AG10803 (cell line): ENCODE results near the gene FOXL2NB.

Experiments
- DNase-seq: peaks from one replicate; pipeline ENCODE4 v3.0.0; 2010; ENCODE audit warnings: low read depth
- H3K4me3 ChIP-seq: 2 replicates; pipeline ENCODE4 v1.5.1; 2011; ENCODE audit warnings: mild to moderate bottlenecking, low read length, control low read depth
- TF ChIP-seq, protein P1 (sequence below): conservative IDR thresholded peaks from 2 replicates; pipeline ENCODE4 v1.5.1; 2011; ENCODE audit warnings: mild to moderate bottlenecking, low read length, control low read depth, inconsistent platforms

Gene FOXL2NB

GRCh38 chr3:138908846-138909245 is 38.2 kb upstream of the FOXL2NB start:
- TF ChIP-seq, protein P1, sequence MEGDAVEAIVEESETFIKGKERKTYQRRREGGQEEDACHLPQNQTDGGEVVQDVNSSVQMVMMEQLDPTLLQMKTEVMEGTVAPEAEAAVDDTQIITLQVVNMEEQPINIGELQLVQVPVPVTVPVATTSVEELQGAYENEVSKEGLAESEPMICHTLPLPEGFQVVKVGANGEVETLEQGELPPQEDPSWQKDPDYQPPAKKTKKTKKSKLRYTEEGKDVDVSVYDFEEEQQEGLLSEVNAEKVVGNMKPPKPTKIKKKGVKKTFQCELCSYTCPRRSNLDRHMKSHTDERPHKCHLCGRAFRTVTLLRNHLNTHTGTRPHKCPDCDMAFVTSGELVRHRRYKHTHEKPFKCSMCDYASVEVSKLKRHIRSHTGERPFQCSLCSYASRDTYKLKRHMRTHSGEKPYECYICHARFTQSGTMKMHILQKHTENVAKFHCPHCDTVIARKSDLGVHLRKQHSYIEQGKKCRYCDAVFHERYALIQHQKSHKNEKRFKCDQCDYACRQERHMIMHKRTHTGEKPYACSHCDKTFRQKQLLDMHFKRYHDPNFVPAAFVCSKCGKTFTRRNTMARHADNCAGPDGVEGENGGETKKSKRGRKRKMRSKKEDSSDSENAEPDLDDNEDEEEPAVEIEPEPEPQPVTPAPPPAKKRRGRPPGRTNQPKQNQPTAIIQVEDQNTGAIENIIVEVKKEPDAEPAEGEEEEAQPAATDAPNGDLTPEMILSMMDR = no peak

DNA sequence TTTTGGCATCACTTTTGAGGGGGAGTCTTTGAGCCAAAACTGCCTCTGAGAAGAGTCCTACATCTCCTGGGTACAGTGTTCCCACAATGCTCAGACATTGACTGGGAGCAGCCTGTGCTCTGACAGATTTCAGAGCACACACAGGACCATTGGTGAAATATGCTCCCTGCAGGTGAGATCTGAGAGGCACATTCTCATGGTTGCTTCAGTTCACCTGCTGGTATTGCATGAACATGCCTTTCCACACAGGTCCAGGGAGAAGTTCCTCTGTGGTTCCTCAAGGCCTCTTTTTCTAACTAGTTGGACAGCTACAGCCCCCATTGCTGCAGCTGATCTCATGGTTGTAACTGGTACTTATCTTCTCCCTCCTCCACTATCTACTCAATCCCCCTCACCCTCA is 37.1 kb upstream of the FOXL2NB start:
- H3K4me3 ChIP-seq = no peak overlapping the region
- no peak for DNase-seq
- TF ChIP-seq, protein P1 = no peak

More at GRCh38 chr3:138908846-138909245, 38.2 kb upstream of the FOXL2NB start:
- DNase-seq = no peak
- H3K4me3 ChIP-seq = no peak overlapping the region

GRCh38 chr3:138911621-138912020 is 35.4 kb upstream of the FOXL2NB start:
- no peak overlapping the region for H3K4me3 ChIP-seq
- TF ChIP-seq, protein P1 = no peak
- no peak for DNase-seq

- TF ChIP-seq, protein P1 = no peak
- DNase-seq = no peak
- no peak overlapping the region for H3K4me3 ChIP-seq
These were observed 34.8 kb upstream of the FOXL2NB start for GRCh38 chr3:138912237-138912636.

- no peak overlapping the region for H3K4me3 ChIP-seq
- TF ChIP-seq, protein P1 = no peak
- DNase-seq = no peak
These were observed 33.3 kb upstream of the FOXL2NB start for GRCh38 chr3:138913766-138914165.

GRCh38 chr3:138914870-138915502 is 32.0 kb upstream of the FOXL2NB start:
- DNase-seq = no peak
- TF ChIP-seq, protein P1 = no peak

More at GRCh38 chr3:138914870-138915502, 32.0 kb upstream of the FOXL2NB start:
- H3K4me3 ChIP-seq = peak overlapping the region; percentile 64
